ENCODE data around the gene HMGCR. TPM values are rescaled to one million over a fixed set of nuclear protein-coding genes. Genes with fewer than 3 reads are reported as not detected.

HMGCR gene
- polyA plus RNA-seq, 1 of the 3 experiments (the other 2 are of a cell fraction) = 8.2 TPM

GRCh38 chr5:75337366-75338021 is 474 bp downstream of the HMGCR start (continued):
- TF ChIP-seq REST (IDR thresholded peaks at IDR 0.05; ENCODE audit: low read depth, low read length) (no peak), TEAD4 (IDR thresholded peaks at IDR 0.05; ENCODE audit: borderline replicate concordance, insufficient read depth) (no peak), TCF12 (IDR thresholded peaks at IDR 0.05) (no peak), RFX5 (IDR thresholded peaks at IDR 0.05; ENCODE audit: low read length) (no peak)

- DNase-seq = no peak
- H2AFZ ChIP-seq (ENCODE audit: low read depth) = no peak overlapping the region
- peaks cover 0 to 14% of the 10 kb centered on the region in 2 experiments; a peak in 3 of 4 replicates for H3K4me1 ChIP-seq (ENCODE audit: control insufficient read depth in 1 of 2, insufficient read depth in 2 of 2, low read depth in 1 of 2, low read length in 1 of 2)
- H3K9ac ChIP-seq = peak overlapping the region; percentile 78; the same call in 1 of the 2 replicates
- peaks cover 61% of the 10 kb centered on the region for H3K79me2 ChIP-seq (ENCODE audit: insufficient read depth)
- H3F3A ChIP-seq (replicated peaks; ENCODE audit: insufficient read depth) = peaks cover 7% of the 10 kb centered on the region
- TF ChIP-seq USF1 (IDR thresholded peaks at IDR 0.05; ENCODE audit: borderline replicate concordance, low read depth) = no peak
- no peak for TF ChIP-seq TEAD4 (IDR thresholded peaks at IDR 0.05; ENCODE audit: borderline replicate concordance, insufficient read depth)
- no peak for TF ChIP-seq MXI1 (IDR thresholded peaks at IDR 0.05; ENCODE audit: low read depth, low read length)
- TF ChIP-seq MEF2A (IDR thresholded peaks at IDR 0.05; ENCODE audit: borderline replicate concordance, low read depth) = no peak
- no peak for TF ChIP-seq RFX5 (IDR thresholded peaks at IDR 0.05; ENCODE audit: low read length)
- no peak for TF ChIP-seq USF2 (IDR thresholded peaks at IDR 0.05; ENCODE audit: borderline replicate concordance, low read depth, low read length)
- no peak for TF ChIP-seq ZBTB33 (IDR thresholded peaks at IDR 0.05; ENCODE audit: borderline replicate concordance, low read depth)
- TF ChIP-seq ELF1 (IDR thresholded peaks at IDR 0.05) = no peak
- no peak for TF ChIP-seq IRF3 (IDR thresholded peaks at IDR 0.05; ENCODE audit: low read depth, low read length)
- TF ChIP-seq JUND (IDR thresholded peaks at IDR 0.05) = no peak
- no peaks in the 10 kb centered on the region for H3K9me3 ChIP-seq
- H3K4me2 ChIP-seq = peak overlapping the region; percentile 66
- H3K36me3 ChIP-seq (replicated peaks in 1 of 2; ENCODE audit: control insufficient read depth in 1 of 2, insufficient read depth in 2 of 2, low read length in 1 of 2) = peaks cover 3% of the 10 kb centered on the region in 2 experiments
- peaks cover 19% of the 10 kb centered on the region; the same call in 1 of the 2 replicates for H4K20me1 ChIP-seq (ENCODE audit: insufficient read depth)
- H3K27me3 ChIP-seq (ENCODE audit: insufficient read depth) = no peaks in the 10 kb centered on the region
- CTCF ChIA-PET = interaction anchor here (0.7 kb wide), 1 partner anchor 102 kb away, joined by 3 read pairs; the partner anchor contains the start of gene ANKRD31
- H3K9me2 ChIP-seq = no peaks in the 10 kb centered on the region
- POLR2A ChIA-PET = no interaction called here
- WGBS (ENCODE audit: low lambda C conversion rate) = 71% methylated on average over 2 of the region's 2 CpGs
- H3K4me3 ChIP-seq (ENCODE audit: low read depth in 2 of 2, low read length in 1 of 2) = peak overlapping the region; percentile 70 to 90
- 0 out of 4 replicates have a peak overlapping the region, but pooled peaks of 1 of the 2 experiments have one; percentile 0 for H3K27ac ChIP-seq (ENCODE audit: low read depth in 2 of 2, low read length in 1 of 2)
Measured at GRCh38 chr5:75338408-75338807, 1.4 kb downstream of the HMGCR start.
